GM20000 (cell line): Measurements from ENCODE around the gene TNXB.

Source experiments
- DNase-seq: peaks from one replicate; pipeline ENCODE4 v3.0.0; 2012; ENCODE audit warnings: low spot score
- TF ChIP-seq, protein P1 (sequence below): IDR thresholded peaks from 2 replicates; pipeline ENCODE4 v1.5.1; 2012; ENCODE audit warnings: mild to moderate bottlenecking, control low read depth; ENCODE audit errors: extremely low read depth, missing control alignments

TNXB gene

GRCh38 chr6:32087574-32088486 is 21.3 kb downstream of the TNXB start:
- TF ChIP-seq, protein P1, sequence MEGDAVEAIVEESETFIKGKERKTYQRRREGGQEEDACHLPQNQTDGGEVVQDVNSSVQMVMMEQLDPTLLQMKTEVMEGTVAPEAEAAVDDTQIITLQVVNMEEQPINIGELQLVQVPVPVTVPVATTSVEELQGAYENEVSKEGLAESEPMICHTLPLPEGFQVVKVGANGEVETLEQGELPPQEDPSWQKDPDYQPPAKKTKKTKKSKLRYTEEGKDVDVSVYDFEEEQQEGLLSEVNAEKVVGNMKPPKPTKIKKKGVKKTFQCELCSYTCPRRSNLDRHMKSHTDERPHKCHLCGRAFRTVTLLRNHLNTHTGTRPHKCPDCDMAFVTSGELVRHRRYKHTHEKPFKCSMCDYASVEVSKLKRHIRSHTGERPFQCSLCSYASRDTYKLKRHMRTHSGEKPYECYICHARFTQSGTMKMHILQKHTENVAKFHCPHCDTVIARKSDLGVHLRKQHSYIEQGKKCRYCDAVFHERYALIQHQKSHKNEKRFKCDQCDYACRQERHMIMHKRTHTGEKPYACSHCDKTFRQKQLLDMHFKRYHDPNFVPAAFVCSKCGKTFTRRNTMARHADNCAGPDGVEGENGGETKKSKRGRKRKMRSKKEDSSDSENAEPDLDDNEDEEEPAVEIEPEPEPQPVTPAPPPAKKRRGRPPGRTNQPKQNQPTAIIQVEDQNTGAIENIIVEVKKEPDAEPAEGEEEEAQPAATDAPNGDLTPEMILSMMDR, result peak; percentile 65
- DNase-seq, result peak; percentile 90

- DNase-seq, result peak; percentile 80
- TF ChIP-seq, protein P1, result no peak
Measured at GRCh38 chr6:32086661-32087573, 22.2 kb downstream of the TNXB start.

DNA sequence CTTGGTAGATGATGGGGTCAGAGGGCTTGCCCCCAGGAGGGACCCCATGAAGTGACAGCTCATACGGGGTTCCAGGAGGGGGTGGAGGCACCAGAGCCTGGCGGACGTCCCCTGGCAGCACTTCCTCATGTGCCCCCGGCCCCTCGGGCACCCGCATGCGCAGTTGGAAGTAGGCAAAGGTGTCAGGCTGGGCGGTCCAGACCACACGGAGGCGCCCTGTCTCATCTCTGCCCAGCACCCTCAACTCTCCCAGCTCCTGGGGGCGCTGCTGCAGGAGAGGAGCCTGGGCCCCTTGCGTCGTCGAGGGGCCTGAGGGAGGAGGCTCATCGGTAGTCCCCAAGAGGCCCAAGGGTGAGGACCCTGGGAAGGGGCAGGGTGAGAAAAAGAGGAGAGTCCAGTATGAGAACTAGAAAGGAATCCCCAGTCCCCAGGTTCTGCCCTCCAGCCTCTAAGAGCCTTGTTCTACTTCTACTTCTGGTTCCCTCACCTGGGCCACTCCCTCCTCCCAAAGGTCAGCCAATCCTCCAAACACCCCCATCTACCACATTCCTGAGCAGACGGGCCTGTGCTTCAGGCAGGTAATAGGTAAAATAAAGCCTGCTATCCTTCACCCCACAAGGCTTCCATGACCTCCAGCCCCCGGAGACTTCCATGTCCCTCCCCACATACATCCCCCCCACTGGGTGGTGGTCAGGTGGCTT is 23.2 kb downstream of the TNXB start:
- TF ChIP-seq, protein P1, result no peak

GRCh38 chr6:32084780-32085179 is 24.4 kb downstream of the TNXB start:
- TF ChIP-seq, protein P1, result no peak

More for the DNA sequence above, 23.2 kb downstream of the TNXB start:
- no peak for DNase-seq

DNA sequence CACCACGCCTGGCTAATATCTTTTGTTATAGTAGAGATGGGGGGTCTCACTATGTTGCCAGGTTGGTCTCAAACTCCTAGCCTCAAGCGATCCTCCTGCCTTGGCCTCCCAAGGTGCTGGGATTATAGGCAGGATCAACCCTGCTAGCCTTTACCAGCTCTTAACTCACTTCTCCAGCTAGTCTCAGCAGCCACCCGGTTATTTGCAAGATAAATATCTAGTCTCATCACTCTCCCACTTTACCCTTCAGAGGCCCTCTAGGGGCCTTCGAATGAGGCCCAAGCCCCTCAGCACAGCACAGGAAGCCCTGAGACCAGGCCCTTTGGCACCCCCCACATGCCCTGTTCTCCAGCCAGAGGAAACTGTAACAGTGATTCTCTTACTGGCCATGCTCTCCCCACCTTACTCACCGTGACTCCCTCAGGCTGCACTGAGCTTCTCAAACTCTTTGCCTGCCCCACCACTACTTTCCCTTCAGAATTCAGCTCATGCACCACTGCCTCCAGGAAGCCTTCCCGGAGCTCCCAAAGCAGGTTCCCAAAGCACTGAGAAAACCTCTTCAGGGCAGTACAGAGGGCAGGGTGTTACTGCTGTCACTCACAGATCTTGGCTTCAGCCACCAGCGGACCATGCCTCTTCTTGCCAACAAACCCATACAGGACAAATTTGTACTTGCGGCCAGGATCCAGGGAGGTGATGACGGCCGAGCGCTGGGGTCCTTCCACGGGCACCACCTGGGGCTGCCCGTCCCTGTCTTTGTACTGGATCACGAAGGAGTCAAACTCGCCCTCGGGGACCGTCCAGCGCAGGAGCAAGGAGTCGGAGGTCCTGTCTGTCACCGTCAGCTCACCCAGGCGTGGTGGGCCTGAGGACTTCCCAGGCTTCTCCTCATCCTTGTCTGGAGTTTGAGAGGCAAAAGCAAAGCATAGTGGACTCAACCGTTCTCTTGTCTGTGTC is 25.0 kb downstream of the TNXB start:
- TF ChIP-seq, protein P1, result no peak
- DNase-seq, result no peak

More at GRCh38 chr6:32084780-32085179, 24.4 kb downstream of the TNXB start:
- DNase-seq, result no peak

DNA sequence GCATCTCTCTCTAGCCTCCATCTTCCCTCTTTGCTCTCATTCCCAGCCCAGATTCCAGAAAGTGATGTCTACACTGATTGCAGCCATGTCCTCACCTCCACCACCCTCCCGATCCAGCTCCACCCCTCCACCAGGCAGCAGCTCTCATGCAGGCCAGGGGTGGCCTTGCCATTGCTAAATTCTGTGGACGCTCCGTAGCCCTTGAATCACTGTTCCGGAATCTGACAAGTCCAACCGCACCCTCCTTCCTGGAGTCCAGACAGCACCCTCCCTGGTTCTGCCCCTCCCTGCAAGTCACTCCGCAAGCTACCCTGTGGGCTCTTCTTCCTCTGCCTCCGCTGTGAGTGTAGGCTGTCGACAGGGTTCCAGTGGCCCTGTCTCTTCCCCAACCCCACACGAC is 26.2 kb downstream of the TNXB start:
- no peak for DNase-seq
- TF ChIP-seq, protein P1, result no peak
